HG02943 (cell line): ENCODE measurements around the gene TOR1A.
"Not testable (repeated sequence)": the region's sequence is repeated elsewhere in the genome, so short reads cannot be mapped to it uniquely, and the experiment has no call there.

Experiments
- ATAC-seq: cut with Tn5 transposase; IDR thresholded peaks from one replicate; pipeline ENCODE4 v1.9.1; 2021; ENCODE audit warnings: mild to moderate bottlenecking, low read depth, moderate library complexity; ENCODE audit not compliant: unreplicated experiment

The TOR1A gene

DNA sequence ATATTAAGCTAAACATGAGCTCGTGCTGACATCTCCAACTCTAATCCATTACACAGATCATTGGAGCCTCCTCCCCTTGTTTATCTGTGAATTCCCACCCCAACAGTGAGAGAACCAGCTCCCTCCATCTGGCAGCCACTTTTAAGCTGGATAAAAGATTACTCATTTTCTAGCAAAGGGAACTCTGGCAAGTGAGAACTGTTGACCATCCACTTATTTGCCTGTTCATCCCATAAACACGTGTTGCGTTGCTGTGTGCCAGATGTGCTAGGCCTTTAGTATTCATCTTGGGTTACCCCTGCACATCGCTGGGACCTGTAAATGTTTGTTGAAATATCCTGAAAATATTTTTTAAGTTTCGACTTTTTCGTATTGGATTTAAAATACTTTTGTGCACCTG lies 2.4 kb upstream of the TOR1A start:
- ATAC-seq, result no peak

DNA sequence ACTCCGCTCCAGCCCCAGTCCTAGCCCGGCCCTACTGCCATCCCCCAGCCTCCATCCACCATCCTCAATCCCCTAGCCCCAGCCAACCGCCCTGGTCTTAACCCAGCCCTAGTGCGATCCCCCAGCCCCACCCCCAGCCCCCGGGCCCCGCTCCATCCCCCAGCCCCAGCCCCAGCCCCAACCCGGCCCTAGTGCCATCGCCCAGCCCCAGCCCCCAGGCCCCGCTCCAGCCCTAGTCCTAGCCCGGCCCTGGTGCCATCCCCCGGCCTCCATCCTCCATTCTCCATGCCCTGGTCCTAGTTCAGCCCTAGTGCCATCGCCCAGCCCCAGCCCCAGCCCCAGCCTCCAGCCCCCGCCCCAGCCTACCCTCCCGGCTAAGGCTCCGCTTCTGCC lies 398 bp downstream of the TOR1A start:
- peak; percentile 7 for ATAC-seq

DNA sequence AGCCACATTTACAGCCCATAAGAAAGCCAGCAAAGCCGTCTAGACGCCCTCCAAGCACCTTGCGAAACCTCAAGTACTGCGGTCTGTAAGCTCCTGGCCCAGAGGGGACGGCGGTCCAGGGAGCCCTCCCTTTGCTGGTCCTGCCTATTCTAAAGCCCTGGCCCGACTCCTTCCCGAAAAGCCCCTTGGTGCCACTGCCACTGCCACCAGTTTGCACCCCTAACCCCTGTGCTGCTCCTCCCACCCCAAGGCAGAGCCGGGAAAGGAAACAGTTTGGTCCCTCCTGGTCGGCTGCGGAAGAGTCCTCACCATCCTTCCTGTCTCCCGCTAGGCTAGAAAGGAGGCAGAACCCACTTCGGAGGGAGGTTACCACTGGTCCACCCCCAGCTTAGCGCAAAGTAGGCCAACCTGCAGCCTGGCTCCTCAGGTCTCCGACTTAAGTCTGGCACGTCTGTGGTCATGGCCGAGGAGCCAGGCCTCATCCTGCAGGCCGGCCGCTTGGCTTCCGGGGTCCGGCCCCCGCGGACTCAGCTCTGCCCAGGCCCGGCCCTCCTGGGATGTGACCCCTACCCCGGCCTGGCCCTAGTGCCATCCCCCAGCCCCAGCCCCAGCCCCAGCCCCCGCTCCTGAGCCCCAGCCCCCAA lies 916 bp downstream of the TOR1A start:
- ATAC-seq, result no peak

DNA sequence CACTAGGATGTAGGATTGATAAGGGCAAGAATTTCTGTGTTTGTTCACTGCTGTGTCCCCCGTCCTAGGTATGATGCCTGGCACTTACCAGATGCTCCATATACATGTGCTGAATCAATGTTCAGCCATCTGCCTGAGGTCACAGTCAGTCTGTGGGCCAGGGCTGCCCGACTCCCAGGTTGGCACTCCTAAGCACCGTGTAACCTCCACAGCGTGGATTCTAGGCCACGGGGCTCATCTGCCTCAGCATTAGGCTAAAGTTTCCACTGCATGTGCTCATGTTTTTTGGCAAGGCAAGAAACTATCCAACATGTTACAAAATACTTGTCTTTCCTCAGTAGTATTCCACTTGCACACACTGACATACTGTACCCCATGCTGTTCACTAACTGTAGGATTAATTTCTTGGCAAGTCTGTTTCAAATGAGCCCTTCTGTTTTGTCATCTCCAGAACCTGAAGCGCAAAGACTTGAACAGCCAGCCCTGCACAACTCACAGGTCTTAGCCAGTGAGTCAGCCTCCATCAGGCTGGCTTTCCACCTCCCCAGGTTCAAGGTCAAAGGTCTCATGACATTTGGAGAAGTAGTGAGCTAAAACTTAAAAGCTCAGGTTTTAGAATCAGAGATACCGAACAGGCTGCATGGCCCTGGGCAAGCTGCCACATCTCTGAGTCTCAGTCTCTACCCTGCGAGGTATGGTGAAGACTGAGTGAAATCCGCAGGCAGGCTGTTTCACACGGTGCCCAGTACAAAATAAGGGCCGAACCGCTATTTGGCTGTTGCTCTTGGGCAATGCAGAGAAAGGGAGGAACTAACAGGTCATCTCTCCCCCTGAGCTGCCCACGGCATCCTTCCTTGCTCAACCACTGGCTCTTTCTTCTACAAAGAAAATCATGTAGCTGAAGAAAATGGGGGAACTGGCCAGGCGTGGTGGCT lies 7.2 kb downstream of the TOR1A start:
- ATAC-seq, result no peak

DNA sequence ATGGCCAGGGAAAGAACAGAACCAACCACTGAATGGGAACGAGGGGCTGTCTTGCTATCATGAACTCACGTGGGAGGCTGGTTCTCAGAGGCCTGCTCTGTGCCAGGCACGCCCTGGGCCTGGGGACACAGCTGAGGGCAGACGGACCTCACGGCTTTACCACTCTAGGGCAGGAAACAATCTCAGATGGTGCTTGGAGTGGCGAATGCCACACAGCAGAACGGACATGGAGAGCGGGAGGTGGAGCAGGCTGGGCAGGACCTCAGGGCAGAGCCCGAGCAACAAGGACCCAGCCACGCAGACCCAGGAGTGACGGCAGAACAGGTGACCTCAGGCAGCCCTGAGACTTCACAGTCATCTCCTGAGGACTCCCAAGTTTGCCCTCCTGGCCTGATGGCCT lies 8.7 kb downstream of the TOR1A start:
- ATAC-seq, result no peak

DNA sequence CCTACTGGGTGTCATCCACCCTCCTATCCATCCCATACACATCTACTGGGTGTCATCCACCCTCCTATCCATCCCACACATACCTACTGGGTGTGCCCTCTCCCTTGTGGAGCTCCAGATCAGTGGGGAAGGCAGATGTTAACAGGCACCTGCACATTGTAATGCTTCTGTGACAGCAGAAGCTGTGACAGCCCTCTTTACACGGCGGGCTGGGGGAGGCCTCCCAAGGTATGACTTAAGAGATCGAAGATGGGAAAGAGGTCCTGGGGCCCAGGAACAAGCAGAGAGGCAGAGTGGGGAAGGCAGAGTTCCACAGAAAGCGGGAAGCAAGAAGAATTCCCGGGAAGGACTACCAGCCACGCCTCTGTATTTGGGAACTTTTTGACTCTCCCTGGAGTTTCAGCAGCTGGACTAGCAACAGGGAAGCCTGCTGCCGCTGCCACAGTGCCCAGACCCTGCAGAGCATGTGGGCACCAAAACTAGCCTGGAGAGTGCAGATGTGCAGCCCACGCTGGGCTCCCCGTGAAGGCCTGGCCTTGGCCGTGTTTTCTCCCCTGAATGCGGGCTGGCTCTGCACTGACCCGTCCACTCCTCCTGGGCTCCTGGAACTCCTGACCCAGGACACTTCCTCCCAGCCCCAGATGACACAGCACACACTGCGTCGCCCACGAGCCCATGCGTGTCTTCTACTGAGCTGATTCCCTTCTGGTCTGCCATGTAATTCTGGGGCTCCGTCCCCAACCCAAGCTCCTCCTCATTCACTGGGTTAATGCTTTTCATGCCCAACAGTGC lies 9.3 kb downstream of the TOR1A start:
- no peak for ATAC-seq

DNA sequence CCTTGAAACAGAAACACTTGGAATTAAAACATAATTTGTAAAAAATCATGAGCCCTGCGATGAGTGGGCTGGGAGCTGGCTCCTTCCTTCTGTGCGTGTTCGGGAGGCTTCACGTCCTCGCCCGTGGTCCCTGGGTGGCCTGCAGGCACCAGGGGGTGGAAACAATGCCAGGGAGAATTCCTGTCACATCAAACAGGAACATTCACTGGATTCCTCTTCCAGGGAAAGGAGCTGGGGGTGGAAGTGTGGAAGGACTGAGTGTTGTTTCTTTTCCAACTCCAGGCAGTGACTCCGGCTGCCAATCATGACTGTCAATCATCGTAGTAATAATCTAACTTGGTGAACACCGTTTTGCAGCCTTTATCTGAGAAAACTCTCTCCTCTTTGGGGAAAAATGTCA lies 10.3 kb downstream of the TOR1A start:
- no peak for ATAC-seq

DNA sequence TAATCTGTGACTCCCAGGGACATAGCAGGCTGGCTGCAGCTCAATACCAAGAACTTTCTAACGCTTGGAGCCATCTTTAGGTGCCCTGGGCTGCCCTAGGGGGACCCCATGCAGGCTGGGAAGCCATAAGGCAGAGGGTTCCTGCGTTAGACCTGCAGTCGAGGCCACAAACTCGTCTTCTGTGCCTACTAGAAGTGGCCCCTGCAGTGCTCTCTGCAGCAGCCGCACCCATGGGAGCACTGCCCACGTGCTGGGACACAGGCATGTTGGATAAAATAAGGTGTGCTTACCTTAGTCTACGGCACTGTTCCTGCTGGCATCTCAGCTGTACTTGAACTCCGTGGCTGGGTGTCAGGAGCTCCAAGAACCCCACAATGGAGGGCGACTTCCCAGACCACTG lies 11.6 kb downstream of the TOR1A start:
- ATAC-seq, result no peak

DNA sequence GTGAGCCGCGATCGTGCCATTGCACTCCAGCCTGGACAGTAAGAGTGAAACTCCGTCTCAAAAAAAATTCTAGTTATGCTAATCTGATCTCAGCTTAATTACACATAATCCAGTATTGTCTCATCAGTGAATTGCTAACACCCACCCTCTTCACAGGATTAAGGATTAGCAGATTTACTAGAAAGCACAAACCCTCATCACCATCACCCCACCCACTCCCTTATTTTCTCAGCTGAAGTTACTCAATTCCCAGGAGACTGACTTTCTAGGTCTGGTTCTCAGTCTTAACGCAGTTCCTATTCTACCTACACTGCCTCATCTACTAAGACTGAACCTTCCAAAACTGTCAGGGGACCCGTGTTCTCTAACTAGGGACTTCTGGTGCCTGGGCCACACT lies 12.0 kb downstream of the TOR1A start:
- ATAC-seq, result no peak

DNA sequence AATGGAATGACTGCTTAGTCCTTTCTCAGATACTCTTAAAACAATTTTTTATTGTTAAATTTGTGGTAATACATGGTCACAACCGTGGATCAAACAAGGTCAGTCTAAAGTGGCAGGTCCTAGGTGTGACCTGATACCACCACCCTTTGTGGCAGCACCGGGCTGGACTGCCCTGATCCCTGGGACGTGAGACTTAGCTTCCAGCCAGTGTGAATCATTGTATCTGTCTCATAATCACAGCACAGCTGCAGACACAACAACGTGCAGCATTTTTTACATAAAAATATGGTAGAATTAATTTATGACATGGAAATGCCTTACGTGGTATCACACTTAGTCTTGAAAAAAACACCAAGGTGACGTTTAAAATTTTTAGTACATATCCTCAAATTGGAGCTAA lies 13.1 kb downstream of the TOR1A start:
- ATAC-seq, result no peak

DNA sequence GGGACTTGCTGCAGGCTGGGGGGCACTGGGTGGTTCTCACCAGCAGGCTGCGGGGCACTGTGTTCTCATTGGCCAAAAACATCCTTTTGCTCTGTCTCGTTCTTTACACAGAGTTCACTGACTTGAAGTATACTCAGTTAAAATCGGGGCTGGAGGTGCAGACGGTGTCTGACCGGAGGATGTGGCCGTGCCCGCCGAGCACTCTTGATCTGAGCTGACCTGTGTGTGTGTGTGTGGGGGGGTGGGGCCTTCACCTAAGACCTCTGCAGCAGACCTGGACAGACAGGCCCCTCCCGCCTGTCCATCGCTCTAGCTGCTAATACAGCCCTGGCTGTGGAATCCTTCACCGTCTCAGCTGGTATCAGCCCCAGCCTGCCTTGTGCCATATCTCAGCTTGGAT lies 13.8 kb downstream of the TOR1A start:
- no peak for ATAC-seq

DNA sequence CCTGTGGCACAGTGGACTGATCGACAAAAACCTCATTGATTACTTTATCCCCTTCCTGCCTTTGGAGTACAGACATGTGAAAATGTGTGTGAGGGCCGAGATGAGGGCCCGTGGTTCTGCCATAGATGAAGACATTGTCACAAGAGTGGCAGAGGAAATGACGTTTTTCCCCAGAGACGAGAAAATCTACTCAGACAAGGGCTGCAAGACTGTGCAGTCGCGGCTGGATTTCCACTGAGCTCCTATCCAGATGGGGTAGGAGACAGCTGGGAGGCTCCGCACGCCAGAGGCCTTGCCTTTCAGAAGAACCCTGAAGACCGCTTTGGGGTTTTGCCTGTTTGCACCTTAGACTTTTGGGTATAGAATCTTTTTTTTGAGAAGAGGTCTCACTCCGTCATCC lies 14.6 kb downstream of the TOR1A start:
- no peak for ATAC-seq

DNA sequence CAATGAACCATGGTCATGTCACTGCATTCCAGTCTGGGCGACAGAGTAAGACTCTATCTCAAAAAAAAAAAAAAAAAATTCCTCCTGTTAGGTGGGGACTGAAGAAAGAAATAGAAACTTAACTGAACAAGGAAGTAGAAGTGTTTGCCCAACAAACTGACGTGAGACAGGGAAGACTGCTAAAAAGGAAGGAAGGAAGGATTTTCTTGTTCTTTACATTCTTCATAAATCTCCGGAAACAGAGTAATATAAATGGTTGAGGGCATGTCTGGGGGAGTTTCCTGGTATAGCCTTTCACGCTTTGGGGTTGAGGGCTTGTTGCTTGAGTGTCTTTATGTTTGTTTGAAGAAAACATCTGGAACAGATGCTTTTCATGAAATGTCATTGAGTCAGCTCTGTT lies 17.9 kb downstream of the TOR1A start:
- no peak for ATAC-seq

DNA sequence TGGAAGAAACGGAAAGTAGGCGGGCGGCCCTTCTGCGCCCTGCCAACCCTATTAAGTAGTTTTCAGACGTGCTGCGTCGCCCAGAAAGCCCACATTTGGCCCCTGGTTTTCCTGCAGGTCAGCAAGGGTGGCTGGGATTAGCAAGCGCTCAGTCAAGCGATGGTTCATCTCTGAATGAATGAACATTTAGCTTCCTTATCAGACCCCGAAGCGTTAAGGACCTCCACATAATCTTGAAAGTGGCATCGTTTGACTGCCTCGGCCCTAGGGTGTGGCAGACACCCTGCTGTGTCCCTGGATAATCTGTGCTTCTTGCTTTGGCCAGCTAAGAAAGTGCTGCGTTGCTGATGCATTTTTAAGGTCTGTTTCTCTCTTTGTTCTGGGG lies 20.3 kb downstream of the TOR1A start:
- peak; percentile 7 for ATAC-seq

DNA sequence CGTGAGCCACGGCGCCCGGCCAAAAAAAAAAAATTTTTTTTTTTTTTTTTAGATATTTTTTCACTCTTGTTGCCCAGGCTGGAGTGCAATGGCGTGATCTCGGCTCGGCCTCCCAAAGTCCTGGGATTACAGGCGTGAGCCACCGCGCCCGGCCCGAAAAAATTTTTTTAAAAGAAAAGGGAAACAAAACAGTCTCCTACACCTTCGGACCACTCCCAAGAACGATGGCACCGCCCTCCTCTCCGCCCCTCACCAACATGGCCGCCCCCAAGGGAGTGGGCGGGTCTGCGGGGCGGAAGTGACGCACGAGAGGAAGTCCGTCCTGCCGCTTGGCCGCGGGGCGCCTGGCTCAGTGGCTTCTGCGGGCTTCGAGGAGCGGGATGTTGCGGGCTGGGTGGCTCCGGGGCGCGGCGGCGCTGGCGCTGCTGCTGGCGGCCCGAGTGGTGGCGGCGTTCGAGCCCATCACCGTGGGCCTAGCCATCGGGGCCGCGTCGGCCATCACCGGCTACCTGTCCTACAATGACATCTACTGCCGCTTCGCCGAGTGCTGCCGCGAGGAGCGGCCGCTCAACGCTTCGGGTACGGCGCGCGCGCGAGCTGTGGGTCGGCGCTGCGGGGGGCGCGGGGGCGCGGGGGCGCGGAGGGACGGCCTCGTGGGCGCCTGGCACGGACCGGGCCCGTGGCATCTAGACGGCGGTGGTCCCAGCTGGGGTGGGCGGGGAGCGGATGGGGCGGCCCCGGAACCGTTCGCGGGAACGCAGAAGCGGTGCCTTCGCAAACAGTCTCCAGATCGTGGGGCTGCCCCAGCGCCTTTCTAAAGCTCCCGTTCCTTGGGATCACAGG lies 20.9 kb downstream of the TOR1A start, which contains the start of gene TOR1B:
TSS of gene TOR1B (plus strand) at position 352 of the 843 bp plus-strand sequence. CDS start at position 381, 29 bp downstream.
- peak; percentile 85 for ATAC-seq

DNA sequence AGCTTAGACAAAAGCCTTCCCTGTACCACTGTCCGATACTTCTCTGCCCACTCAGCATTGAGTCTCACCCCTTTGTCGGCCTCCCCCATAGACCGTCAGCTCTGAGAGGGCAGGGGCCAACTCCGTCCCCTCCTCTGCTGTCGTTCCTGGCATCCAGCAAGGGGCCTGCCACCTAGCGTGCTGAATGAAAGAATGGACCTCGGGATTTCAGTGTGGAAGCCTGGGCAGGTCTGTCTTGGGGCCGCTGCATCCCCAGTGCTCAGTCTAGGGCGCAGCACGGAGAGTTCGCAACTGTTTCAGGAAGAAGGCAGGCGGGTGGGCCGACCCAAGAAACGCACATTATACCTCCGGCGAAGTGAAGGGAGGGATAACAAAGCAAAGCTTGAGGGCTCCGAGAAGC lies 22.4 kb downstream of the TOR1A start:
- ATAC-seq, result no peak

DNA sequence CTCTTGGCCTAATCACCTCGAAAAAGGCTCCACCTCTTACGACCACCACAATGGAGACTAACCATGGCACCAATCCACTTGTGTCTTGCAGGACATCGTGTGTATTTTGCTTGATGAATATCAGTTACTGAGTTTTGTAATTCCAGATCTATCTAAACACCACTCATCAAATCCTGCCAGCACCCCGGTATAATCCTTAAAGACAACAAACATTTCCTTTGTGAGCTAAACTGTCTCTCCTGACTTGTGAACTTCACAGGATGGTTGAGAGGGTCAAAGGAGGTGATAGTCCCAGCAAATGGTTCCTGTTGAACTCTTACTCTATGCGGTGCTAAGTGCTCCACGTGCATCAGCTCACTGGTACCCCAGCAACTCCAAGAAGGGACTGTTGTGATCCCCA lies 25.0 kb downstream of the TOR1A start:
- ATAC-seq, result no peak

DNA sequence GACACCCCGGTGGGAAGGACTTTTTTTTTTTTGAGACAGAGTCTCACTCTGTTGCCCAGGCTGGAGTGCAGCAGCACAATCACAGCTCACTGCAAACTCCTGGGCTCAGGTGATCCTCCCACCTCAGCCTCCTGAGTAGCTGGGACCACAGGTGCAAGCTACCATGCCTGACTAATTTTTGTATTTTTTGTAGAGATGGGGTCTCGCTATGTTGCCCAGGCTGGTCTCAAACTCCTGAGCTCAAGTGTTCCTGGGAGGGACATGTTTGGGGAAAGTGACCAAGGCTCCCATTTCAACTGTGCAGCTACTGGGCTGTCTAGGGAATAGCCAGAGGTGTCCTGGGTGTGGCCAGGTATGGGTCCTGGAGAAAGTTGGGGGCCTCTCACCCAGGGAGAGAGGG lies 27.9 kb downstream of the TOR1A start:
- ATAC-seq, result not testable (repeated sequence)

DNA sequence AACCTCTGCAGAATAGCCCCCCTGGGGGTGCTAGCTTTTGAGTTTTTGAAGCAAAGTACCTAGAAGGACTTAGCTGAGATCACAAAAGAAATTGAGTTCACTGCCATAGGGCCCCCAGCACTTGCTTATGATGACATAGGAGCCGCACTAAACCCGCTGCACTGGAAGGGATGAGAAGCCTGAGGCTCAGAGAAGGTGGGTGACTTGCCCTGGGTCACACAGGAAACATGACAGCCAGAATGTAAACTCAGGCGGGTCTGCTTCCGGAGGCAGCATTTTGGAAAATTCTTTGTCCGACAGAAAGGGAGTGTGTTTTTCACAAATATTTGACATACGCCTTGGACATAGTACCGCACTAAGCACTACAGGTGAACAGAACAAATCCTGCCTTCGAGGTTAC lies 29.4 kb downstream of the TOR1A start:
- ATAC-seq, result no peak

DNA sequence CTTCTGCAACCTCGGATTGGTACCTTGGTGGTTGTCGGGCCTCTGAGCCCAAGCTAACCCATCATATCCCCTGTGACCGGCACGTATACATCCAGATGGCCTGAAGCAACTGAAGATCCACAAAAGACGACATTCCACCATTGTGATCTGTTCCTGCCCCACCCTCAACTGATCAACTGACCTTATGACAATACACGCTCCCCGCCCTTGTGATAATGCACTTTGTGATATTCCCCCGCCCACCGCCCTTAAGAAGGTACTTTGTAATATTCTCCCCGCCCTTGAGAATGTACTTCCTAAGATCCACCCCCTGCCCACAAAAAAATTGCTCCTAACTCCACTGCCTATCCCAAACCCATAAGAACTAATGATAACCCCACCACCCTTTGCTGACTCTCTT lies 37.5 kb downstream of the TOR1A start:
- ATAC-seq, result no peak
